Thyroid gland (tissue), 4 donors: ENCODE data around the gene KIAA1191.

Experiments used
- CTCF ChIP-seq, 6 experiments: fragments of 200-600 bp in 3 of 6; fragments of 450-650 bp in 3 of 6; sonication (generic) in 3 of 6; IDR thresholded peaks; one replicate each; pipeline ENCODE4 v1.5.1; 2016 to 2019; ENCODE audit warnings: antibody characterized with exemption in 6 of 6, mild to moderate bottlenecking in 2 of 6, inconsistent platforms in 1 of 6, moderate library complexity in 1 of 6
- POLR2A ChIP-seq, 2 donors: fragments of 450-650 bp; IDR thresholded peaks; one replicate each; pipeline ENCODE4 v1.6.1; 2017; ENCODE audit warnings: antibody characterized with exemption in 2 of 2, mild to moderate bottlenecking in 2 of 2, moderate library complexity in 1 of 2

GRCh38 chr5:176383248-176383905, 21.8 kb upstream of the KIAA1191 start:
- no peak for TF ChIP-seq CTCF (IDR thresholded peaks at IDR 0.05)
- TF ChIP-seq POLR2A (IDR thresholded peaks at IDR 0.05): no peak
